H1 (cell line): ENCODE measurements around the gene INIP.

Source experiments
- CEBPB ChIP-seq: IDR thresholded peaks from 2 replicates; pipeline ENCODE4 v1.6.1; 2012; ENCODE audit warnings: low read depth, low read length
- EP300 ChIP-seq, 2 experiments: IDR thresholded peaks; 1 replicate in 1 of 2; 2 replicates in 1 of 2; pipeline ENCODE4 v1.6.1; 2011 to 2012; ENCODE audit warnings: low read depth in 2 of 2, low read length in 2 of 2, mild to moderate bottlenecking in 2 of 2, borderline replicate concordance in 1 of 2, inconsistent platforms in 1 of 2, moderate library complexity in 1 of 2
- EZH2 ChIP-seq: fragments of 200-600 bp; sonication (generic); IDR thresholded peaks from 2 replicates; pipeline ENCODE4 v1.7.1; 2012; ENCODE audit warnings: low read depth, mild to moderate bottlenecking, moderate library complexity, low read length, inconsistent platforms; ENCODE audit not compliant: severe bottlenecking
- HDAC6 ChIP-seq: IDR thresholded peaks from one replicate; pipeline ENCODE4 v1.7.1; 2012; ENCODE audit warnings: low read depth, mild to moderate bottlenecking, inconsistent platforms, low read length, moderate library complexity
- POLR2A ChIP-seq, 2 experiments: IDR thresholded peaks; 1 replicate in 1 of 2; 2 replicates in 1 of 2; pipeline ENCODE4 v1.6.1; 2011; ENCODE audit warnings: low read depth in 2 of 2, low read length in 2 of 2, mild to moderate bottlenecking in 2 of 2; ENCODE audit errors: control extremely low read depth in 1 of 2
- RAD21 ChIP-seq, 2 experiments: IDR thresholded peaks in 1 of 2; conservative IDR thresholded peaks in 1 of 2; 2 replicates each; pipeline ENCODE4 v1.6.1; 2011; ENCODE audit warnings: low read depth in 2 of 2, low read length in 2 of 2, improper control_type of control experiment in 1 of 2, inconsistent platforms in 1 of 2, mild to moderate bottlenecking in 1 of 2, moderate library complexity in 1 of 2
- SIN3A ChIP-seq, 2 experiments: IDR thresholded peaks in 1 of 2; conservative IDR thresholded peaks in 1 of 2; 2 replicates each; pipeline ENCODE4 v1.6.1; 2011 to 2012; ENCODE audit warnings: low read length in 2 of 2, improper control_type of control experiment in 1 of 2, low read depth in 1 of 2, mild to moderate bottlenecking in 1 of 2
- TAF1 ChIP-seq: IDR thresholded peaks from 2 replicates; pipeline ENCODE4 v1.6.1; 2011; ENCODE audit warnings: mild to moderate bottlenecking, low read depth, low read length
- TF ChIP-seq, protein P1 (sequence below): IDR thresholded peaks from 2 replicates; pipeline ENCODE4 v1.6.1; 2012; ENCODE audit warnings: inconsistent platforms
- TF ChIP-seq, protein P2 (sequence below), 3 experiments: IDR thresholded peaks; 1 replicate in 2 of 3; 2 replicates in 1 of 3; pipeline versions ENCODE4 v1.5.1 to v1.6.1; 2011; ENCODE audit warnings: low read length in 3 of 3, mild to moderate bottlenecking in 3 of 3, inconsistent platforms in 2 of 3, low read depth in 1 of 3, moderate library complexity in 1 of 3; ENCODE audit not compliant: insufficient read depth in 1 of 3; ENCODE audit errors: control extremely low read depth in 1 of 3

DNA sequence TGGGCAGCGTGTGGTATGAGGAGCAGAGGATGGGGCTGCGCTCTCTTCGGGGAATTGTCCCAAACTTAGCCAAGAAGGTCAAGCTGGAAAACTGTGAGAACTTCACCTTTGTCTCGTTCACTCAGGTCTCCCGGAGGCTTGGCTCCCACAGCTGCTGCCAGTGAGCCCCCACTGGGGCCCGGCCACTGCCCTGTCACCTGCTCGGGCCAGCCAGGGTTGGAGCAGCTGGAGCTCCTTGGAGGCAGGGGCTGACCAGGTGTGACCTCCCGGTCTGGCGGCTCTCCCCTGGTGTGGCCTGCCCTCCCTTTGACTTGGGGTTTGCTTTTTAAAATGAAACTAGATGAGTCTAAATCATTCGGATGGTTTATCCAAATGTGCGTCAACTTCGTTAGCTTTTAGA, 58.0 kb downstream of the INIP start:
- TF ChIP-seq POLR2A (IDR thresholded peaks at IDR 0.05; ENCODE audit: control extremely low read depth in 1 of 2, low read depth in 2 of 2, low read length in 2 of 2): no peak
- TF ChIP-seq HDAC6: no peak
- TF ChIP-seq SIN3A (conservative IDR thresholded peaks at IDR 0.05 in 1 of 2, IDR thresholded peaks at IDR 0.05 in 1 of 2; ENCODE audit: low read depth in 1 of 2, low read length in 2 of 2): no peak
- TF ChIP-seq, protein P1, sequence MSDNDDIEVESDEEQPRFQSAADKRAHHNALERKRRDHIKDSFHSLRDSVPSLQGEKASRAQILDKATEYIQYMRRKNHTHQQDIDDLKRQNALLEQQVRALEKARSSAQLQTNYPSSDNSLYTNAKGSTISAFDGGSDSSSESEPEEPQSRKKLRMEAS: no peak
- TF ChIP-seq, protein P2, sequence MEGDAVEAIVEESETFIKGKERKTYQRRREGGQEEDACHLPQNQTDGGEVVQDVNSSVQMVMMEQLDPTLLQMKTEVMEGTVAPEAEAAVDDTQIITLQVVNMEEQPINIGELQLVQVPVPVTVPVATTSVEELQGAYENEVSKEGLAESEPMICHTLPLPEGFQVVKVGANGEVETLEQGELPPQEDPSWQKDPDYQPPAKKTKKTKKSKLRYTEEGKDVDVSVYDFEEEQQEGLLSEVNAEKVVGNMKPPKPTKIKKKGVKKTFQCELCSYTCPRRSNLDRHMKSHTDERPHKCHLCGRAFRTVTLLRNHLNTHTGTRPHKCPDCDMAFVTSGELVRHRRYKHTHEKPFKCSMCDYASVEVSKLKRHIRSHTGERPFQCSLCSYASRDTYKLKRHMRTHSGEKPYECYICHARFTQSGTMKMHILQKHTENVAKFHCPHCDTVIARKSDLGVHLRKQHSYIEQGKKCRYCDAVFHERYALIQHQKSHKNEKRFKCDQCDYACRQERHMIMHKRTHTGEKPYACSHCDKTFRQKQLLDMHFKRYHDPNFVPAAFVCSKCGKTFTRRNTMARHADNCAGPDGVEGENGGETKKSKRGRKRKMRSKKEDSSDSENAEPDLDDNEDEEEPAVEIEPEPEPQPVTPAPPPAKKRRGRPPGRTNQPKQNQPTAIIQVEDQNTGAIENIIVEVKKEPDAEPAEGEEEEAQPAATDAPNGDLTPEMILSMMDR (IDR thresholded peaks at IDR 0.05; ENCODE audit: control extremely low read depth in 1 of 3, insufficient read depth in 1 of 3, low read depth in 1 of 3, low read length in 3 of 3): no peak
- TF ChIP-seq TAF1: no peak
- TF ChIP-seq RAD21 (IDR thresholded peaks at IDR 0.05 in 1 of 2, conservative IDR thresholded peaks at IDR 0.05 in 1 of 2; ENCODE audit: low read depth in 2 of 2, low read length in 2 of 2): no peak
- no peak for TF ChIP-seq EP300 (IDR thresholded peaks at IDR 0.05; ENCODE audit: borderline replicate concordance in 1 of 2, low read depth in 2 of 2, low read length in 2 of 2)
- TF ChIP-seq CEBPB: no peak
- TF ChIP-seq EZH2: no peak
